Mesenchymal stem cell (in vitro differentiated cells and primary cell): Measurements from ENCODE around the gene DYRK2.

Source experiments
- DNase-seq: peaks from one replicate; pipeline ENCODE4 v3.0.0-alpha.2; 2013
- H2AFZ ChIP-seq: one replicate; pipeline ENCODE4 v1.6.1; 2013; ENCODE audit warnings: low read depth, mild to moderate bottlenecking, control low read depth, inconsistent platforms, low read length, moderate library complexity
- H2AK5ac ChIP-seq: 2 replicates; pipeline ENCODE4 v1.6.1; 2013; ENCODE audit warnings: low read length, moderate library complexity, mild to moderate bottlenecking, inconsistent platforms; ENCODE audit not compliant: severe bottlenecking
- H2BK120ac ChIP-seq: one replicate; pipeline ENCODE4 v1.6.1; 2013; ENCODE audit warnings: low read depth, mild to moderate bottlenecking, inconsistent platforms, low read length, moderate library complexity
- H2BK12ac ChIP-seq, 2 experiments: one replicate each; pipeline ENCODE4 v1.6.1; 2013; ENCODE audit warnings: inconsistent platforms in 2 of 2, low read length in 2 of 2, mild to moderate bottlenecking in 2 of 2, moderate library complexity in 2 of 2, control low read depth in 1 of 2
- H2BK15ac ChIP-seq: one replicate; pipeline ENCODE4 v1.6.1; 2013; ENCODE audit warnings: mild to moderate bottlenecking, low read depth, inconsistent platforms; ENCODE audit not compliant: poor library complexity, severe bottlenecking
- H2BK5ac ChIP-seq: 2 replicates; pipeline ENCODE4 v1.6.1; 2013; ENCODE audit warnings: low read depth, mild to moderate bottlenecking, low read length, control low read depth, inconsistent platforms; ENCODE audit not compliant: poor library complexity, severe bottlenecking
- H3K14ac ChIP-seq, 2 experiments: one replicate each; pipeline ENCODE4 v1.6.1; 2013; ENCODE audit warnings: inconsistent platforms in 2 of 2, low read length in 2 of 2, control low read depth in 1 of 2, mild to moderate bottlenecking in 1 of 2, moderate library complexity in 1 of 2
- H3K18ac ChIP-seq, 2 experiments: one replicate each; pipeline ENCODE4 v1.6.1; 2013; ENCODE audit warnings: inconsistent platforms in 2 of 2, low read length in 2 of 2, control low read depth in 1 of 2, low read depth in 1 of 2, mild to moderate bottlenecking in 1 of 2
- H3K23ac ChIP-seq, 2 experiments: one replicate each; pipeline ENCODE4 v1.6.1; 2013; ENCODE audit warnings: inconsistent platforms in 2 of 2, low read length in 2 of 2, mild to moderate bottlenecking in 2 of 2, moderate library complexity in 2 of 2, control low read depth in 1 of 2
- H3K27ac ChIP-seq: 2 replicates; pipeline ENCODE4 v1.5.1; 2013; ENCODE audit warnings: mild to moderate bottlenecking, moderate library complexity, low read length, control low read depth, inconsistent platforms; ENCODE audit not compliant: poor library complexity, severe bottlenecking
- H3K27me3 ChIP-seq, 2 experiments: 2 replicates each; pipeline versions ENCODE4 v1.6.1 to v1.7.0; 2013; ENCODE audit warnings: low read length in 2 of 2, mild to moderate bottlenecking in 2 of 2, moderate library complexity in 2 of 2, control low read depth in 1 of 2, inconsistent platforms in 1 of 2; ENCODE audit not compliant: control insufficient read depth in 1 of 2, insufficient read depth in 1 of 2
- H3K36me3 ChIP-seq, 2 experiments: 2 replicates each; pipeline versions ENCODE4 v1.6.1 to v1.7.0; 2013; ENCODE audit warnings: low read length in 2 of 2, control low read depth in 1 of 2, inconsistent platforms in 1 of 2, low read depth in 1 of 2, mild to moderate bottlenecking in 1 of 2; ENCODE audit not compliant: insufficient read depth in 2 of 2, control insufficient read depth in 1 of 2
- H3K4ac ChIP-seq, 2 experiments: one replicate each; pipeline ENCODE4 v1.6.1; 2013; ENCODE audit warnings: inconsistent platforms in 2 of 2, low read length in 2 of 2, mild to moderate bottlenecking in 2 of 2, moderate library complexity in 2 of 2, control low read depth in 1 of 2, low read depth in 1 of 2
- H3K4me1 ChIP-seq: 2 replicates; pipeline ENCODE4 v1.6.1; 2013; ENCODE audit warnings: low read depth, low read length, control low read depth; ENCODE audit not compliant: control insufficient read depth, insufficient read depth
- H3K4me2 ChIP-seq: 2 replicates; pipeline ENCODE4 v1.6.1; 2013; ENCODE audit warnings: low read length, mild to moderate bottlenecking, inconsistent platforms; ENCODE audit not compliant: poor library complexity, severe bottlenecking
- H3K4me3 ChIP-seq, 2 experiments: 2 replicates each; pipeline versions ENCODE4 v1.5.1 to v1.7.0; 2013; ENCODE audit warnings: low read length in 2 of 2, mild to moderate bottlenecking in 2 of 2, control low read depth in 1 of 2, low read depth in 1 of 2; ENCODE audit not compliant: insufficient read depth in 1 of 2
- H3K79me1 ChIP-seq: replicated peaks from 2 replicates; pipeline ENCODE4 v1.6.1; 2013; ENCODE audit warnings: mild to moderate bottlenecking, control low read depth, low read length, inconsistent platforms; ENCODE audit not compliant: poor library complexity, severe bottlenecking
- H3K9ac ChIP-seq: 2 replicates; pipeline ENCODE4 v1.7.0; 2013; ENCODE audit warnings: mild to moderate bottlenecking, low read length, moderate library complexity
- H3K9me3 ChIP-seq: 2 replicates; pipeline ENCODE4 v1.7.0; 2013; ENCODE audit warnings: mild to moderate bottlenecking, low read length; ENCODE audit not compliant: control insufficient read depth
- H4K8ac ChIP-seq: one replicate; pipeline ENCODE4 v1.6.1; 2013; ENCODE audit warnings: inconsistent platforms, mild to moderate bottlenecking, low read length, moderate library complexity
- H4K91ac ChIP-seq: one replicate; pipeline ENCODE4 v1.6.1; 2013; ENCODE audit warnings: mild to moderate bottlenecking, low read length, inconsistent platforms
- WGBS: methylation state at CpG from one replicate; pipeline ENCODE4 v1.1.7; 2013; ENCODE audit warnings: mixed read lengths; 5-methylcytosine and 5-hydroxymethylcytosine counted together

DYRK2 gene

GRCh38 chr12:67647181-67647798, 1.3 kb upstream of the DYRK2 start:
- Histone ChIP-seq H3K4me2 (peak overlapping the region; percentile 74), H2BK15ac (no peak overlapping the region), H3K18ac (peak overlapping the region; percentile 25 to 54), H3K27ac (peak overlapping the region; percentile 6), H3K9me3 (no peaks in the 10 kb centered on the region), H3K4ac (no peak overlapping the region), H3K4me3 (peak overlapping the region; percentile 8 to 88), H3K79me1 (no peaks in the 10 kb centered on the region), H2AFZ (no peak overlapping the region), H4K91ac (no peak overlapping the region), H3K23ac (no peak overlapping the region), H2AK5ac (peak overlapping the region; percentile 43), H2BK5ac (no peak overlapping the region), H3K9ac (peak overlapping the region; percentile 96), H4K8ac (no peak overlapping the region), H3K14ac (no peak overlapping the region), H3K36me3 (no peaks in the 10 kb centered on the region), H3K4me1 (peaks cover 9% of the 10 kb centered on the region), H2BK120ac (no peak overlapping the region), H3K27me3 (peaks cover 0 to 3% of the 10 kb centered on the region in 2 experiments), H2BK12ac (peak overlapping the region in 1 of 2 experiments; percentile 74)
- DNase-seq, result no peak
- WGBS, result 35% methylated on average over 21 of the region's 21 CpGs

- H2BK120ac ChIP-seq, result no peak overlapping the region
- no peak overlapping the region for H3K14ac ChIP-seq
- H2AK5ac ChIP-seq, result no peak overlapping the region
- H3K27me3 ChIP-seq, result peaks cover 0 to 3% of the 10 kb centered on the region in 2 experiments
- H2BK5ac ChIP-seq, result no peak overlapping the region
- no peak overlapping the region for H4K8ac ChIP-seq
- H3K9me3 ChIP-seq, result no peaks in the 10 kb centered on the region
- peak overlapping the region; percentile 44 for H4K91ac ChIP-seq
- H3K4me1 ChIP-seq, result peaks cover 9% of the 10 kb centered on the region
- no peaks in the 10 kb centered on the region for H3K36me3 ChIP-seq
- H3K79me1 ChIP-seq, result no peaks in the 10 kb centered on the region
- peak overlapping the region in 1 of 2 experiments; percentile 73 for H3K4ac ChIP-seq
- peak overlapping the region; percentile 25 to 96 for H3K18ac ChIP-seq
- H3K4me2 ChIP-seq, result peak overlapping the region; percentile 74
- peak overlapping the region; percentile 96 for H3K9ac ChIP-seq
- H2BK12ac ChIP-seq, result peak overlapping the region in 1 of 2 experiments; percentile 87
- peak overlapping the region; percentile 83 for H2AFZ ChIP-seq
- peak overlapping the region; percentile 66 to 88 for H3K4me3 ChIP-seq
- H2BK15ac ChIP-seq, result peak overlapping the region; percentile 1
- H3K23ac ChIP-seq, result peak overlapping the region in 1 of 2 experiments; percentile 50
- peak overlapping the region; percentile 72 for H3K27ac ChIP-seq
- peak; percentile 97 for DNase-seq
- WGBS, result 3% methylated on average over 29 of the region's 41 CpGs
Measured at GRCh38 chr12:67647799-67648520, 585 bp upstream of the DYRK2 start.

- Histone ChIP-seq H3K14ac (peak overlapping the region; percentile 87 to 94), H3K4me1 (peaks cover 9% of the 10 kb centered on the region), H3K4ac (peak overlapping the region; percentile 93 to 99), H4K91ac (peak overlapping the region; percentile 99), H2BK120ac (peak overlapping the region; percentile 97), H3K18ac (peak overlapping the region; percentile 98 to 99), H2BK5ac (peak overlapping the region; percentile 94), H3K36me3 (peaks cover 0 to 12% of the 10 kb centered on the region in 2 experiments), H2AK5ac (no peak overlapping the region), H2AFZ (peak overlapping the region; percentile 10), H2BK12ac (peak overlapping the region in 1 of 2 experiments; percentile 31), H3K4me2 (peak overlapping the region; percentile 78), H3K27ac (no peak overlapping the region), H2BK15ac (peak overlapping the region; percentile 99), H3K27me3 (no peaks in the 10 kb centered on the region), H3K79me1 (no peaks in the 10 kb centered on the region), H3K23ac (peak overlapping the region; percentile 94 to 99), H3K4me3 (peak overlapping the region; percentile 92 to 94), H4K8ac (peak overlapping the region; percentile 51), H3K9me3 (no peaks in the 10 kb centered on the region), H3K9ac (peak overlapping the region; percentile 94)
- WGBS, result under 1% methylated on average over 27 of the region's 41 CpGs
- no peak for DNase-seq
Measured at GRCh38 chr12:67649261-67649569, 670 bp downstream of the DYRK2 start.
